ENCODE data around the gene ACVR2B.
A peak's percentile ranks its signal among the peaks of the same experiment; 100 is the strongest.
"Not testable (repeated sequence)": the region's sequence is repeated elsewhere in the genome, so short reads cannot be mapped to it uniquely, and the experiment has no call there.

Gene ACVR2B

GRCh38 chr3:38453075-38453912 lies at the start of gene ACVR2B:
Gene ACVR2B, plus strand, starts transcription at chr3:38453890. Its CDS starts 433 bp downstream, at chr3:38454323.
- peak; percentile 88 for DNase-seq

DNA sequence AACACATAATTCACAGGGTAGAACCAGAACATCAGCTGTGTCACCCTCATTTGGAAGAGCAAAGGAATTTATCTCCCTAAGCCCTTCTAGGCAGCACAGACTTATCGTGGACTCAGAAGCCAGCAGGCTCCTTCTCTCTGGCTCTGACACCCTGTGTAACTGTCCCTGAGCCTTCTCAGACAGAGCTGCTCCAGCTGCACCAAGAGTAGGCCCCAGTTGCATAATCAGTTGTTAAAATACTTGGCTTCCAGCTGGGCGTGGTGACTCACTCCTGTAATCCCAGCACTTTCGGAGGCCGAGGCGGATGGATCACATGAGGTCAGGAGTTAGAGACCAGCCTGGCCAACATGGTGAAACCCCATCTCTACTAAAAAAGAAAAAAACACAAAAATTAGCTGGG lies 49.4 kb upstream of the ACVR2B start:
- no peak for DNase-seq

GRCh38 chr3:38411591-38411990 lies 42.1 kb upstream of the ACVR2B start:
- no peak for DNase-seq

DNA sequence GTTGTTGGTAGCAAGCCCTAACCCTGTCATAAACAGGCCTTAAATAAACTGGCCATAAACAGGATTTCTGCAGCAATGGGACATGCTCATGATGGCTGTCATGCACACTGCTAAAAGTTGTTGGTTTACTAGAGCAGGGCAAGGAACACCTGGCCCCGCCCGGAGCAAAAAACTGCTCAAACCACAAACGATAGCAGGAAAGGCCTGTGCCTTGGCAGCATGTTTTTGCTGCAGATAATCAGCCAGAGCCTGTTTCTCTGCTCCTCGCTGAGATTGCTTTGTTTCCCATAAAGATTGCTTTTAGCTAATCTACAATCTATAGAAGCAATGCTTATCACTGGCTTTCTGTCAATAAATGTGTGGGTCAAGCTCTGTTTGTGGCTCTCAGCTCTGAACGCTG lies 32.9 kb upstream of the ACVR2B start:
- DNase-seq, result not testable (repeated sequence)

DNA sequence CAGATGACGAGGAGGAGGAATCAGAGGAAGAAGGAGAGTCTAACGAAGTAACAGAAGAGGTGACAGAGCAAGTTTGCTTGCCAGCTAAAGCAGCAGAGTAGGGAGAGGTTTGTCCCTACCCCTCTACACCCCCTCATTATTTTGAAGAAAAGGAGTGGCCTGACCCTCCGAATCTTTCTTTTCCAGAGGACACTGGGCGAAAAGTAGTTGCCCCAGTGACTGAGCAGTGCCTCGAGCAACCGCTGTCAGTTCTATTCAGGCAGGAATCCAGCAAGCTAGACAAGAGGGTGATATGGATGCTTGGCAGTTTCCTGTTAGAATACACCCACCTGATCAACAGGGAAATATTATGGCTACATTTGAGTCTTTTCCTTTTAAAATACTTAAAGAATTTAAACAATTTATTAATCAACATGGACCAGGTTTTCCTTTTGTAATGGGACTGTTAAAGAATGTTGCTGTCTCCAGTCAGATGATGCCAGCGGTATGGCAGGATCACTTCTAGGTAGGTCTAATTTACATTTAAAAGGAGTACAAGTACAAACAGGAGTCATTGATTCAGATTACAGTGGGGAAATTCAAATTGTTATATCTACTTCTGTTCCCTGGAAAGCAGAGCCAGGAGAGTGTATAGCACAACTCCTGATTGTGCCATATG lies 31.9 kb upstream of the ACVR2B start:
- no peak for DNase-seq

GRCh38 chr3:38426798-38427426 lies 26.8 kb upstream of the ACVR2B start:
- DNase-seq, result not testable (repeated sequence)

DNA sequence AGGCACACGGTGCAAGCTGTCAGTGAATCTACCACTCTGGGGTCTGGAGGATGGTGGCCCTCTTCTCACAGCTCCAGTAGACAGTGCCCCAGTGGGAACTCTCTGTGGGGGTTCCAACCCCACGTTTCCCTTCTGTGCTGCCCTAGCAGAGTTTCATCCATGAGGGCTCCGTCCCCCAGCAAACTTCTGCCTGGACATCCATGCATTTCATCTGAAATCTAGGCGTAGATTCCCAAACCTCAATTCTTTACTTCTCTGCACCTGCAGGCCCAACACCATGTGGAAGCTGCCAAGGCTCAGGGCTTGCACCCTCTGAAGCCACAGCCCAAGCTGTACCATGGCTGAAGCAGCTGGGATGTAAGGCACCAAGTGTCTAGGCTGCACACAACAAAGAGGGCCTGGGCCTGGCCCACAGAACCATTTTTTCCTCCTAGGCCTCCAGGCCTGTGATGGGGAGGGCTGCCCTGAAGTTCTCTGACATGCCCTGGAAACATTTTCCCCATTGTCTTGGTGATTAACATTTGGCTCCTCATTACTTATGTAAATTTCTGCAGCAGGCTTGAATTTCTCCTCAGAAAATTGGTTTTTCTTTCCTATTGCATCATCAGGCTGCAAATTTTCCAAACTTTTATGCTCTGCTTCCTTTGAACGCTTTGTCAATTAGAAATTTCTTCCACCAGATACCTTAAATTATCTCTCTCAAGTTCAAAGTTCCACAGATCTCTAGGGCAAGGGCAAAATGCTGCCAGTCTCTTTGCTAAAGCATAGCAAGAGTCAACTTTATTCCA lies 20.6 kb upstream of the ACVR2B start:
- DNase-seq, result not testable (repeated sequence)

GRCh38 chr3:38433661-38434060 lies 20.0 kb upstream of the ACVR2B start:
- not testable (repeated sequence) for DNase-seq

DNA sequence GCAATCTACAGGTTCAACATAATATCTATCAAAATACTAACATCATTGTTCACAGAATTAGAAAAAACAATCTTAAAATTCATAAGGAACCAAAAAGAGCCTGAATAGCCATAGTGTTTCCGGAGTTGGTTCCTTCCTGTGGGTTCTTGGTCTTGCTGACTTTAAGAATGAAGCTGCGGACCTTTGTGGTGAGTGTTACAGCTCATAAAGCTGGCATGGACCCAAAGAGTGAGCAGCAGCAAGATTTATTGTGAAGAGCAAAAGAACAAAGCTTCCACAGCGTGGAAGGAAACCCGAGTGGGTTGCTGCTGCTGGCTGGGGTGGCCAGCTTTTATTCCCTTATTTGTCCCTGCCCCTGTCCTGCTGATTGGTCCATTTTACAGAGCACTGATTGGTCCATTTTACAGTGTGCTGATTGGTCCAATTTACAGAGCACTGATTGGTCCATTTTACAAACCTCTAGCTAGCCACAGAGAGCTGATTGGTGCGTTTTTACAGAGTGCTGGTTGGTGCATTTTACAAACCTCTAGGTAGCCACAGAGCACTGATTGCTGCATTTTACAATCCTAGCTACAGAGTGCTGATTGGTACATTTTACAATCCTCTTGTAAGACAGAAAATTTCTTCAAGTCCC lies 15.1 kb upstream of the ACVR2B start:
- DNase-seq, result not testable (repeated sequence)

- DNase-seq, result not testable (repeated sequence)
These were observed 10.5 kb upstream of the ACVR2B start for GRCh38 chr3:38443205-38443604.

DNA sequence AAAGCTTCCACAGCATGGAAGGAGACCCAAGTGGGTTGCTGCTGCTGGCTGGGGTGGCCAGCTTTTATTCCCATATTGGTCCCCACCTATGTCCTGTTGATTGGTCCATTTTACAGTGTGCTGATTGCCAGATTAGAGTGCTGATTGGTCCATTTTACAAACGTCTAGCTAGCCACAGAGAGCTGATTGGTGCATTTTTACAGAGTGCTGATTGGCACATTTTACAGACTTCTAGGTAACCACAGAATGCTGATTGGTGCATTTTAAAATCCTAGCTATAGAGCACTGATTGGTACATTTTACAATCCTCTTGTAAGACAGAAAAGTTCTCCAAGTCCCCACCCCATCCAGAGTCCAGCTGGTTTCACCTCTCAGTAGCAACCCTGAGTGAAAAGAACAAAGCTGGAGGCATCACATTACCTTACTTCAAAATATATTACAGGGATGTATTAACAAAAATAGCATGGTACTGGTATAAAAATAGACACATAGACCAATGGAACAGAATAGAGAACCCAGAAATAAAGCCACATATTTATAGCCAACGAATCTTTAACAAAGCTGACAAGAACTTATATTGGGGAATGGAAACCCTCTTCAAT lies 7.5 kb upstream of the ACVR2B start:
- no peak for DNase-seq

GRCh38 chr3:38446812-38447211 lies 6.9 kb upstream of the ACVR2B start:
- DNase-seq, result no peak

- DNase-seq, result no peak
These were observed 2.8 kb upstream of the ACVR2B start for GRCh38 chr3:38450853-38451252.

- DNase-seq, result no peak
These were observed 155 bp downstream of the ACVR2B start for GRCh38 chr3:38453913-38454177.

GRCh38 chr3:38454178-38454883 lies 641 bp downstream of the ACVR2B start:
- peak; percentile 70 for DNase-seq

- peak; percentile 76 for DNase-seq
These were observed 1.4 kb downstream of the ACVR2B start for GRCh38 chr3:38454884-38455638.

- no peak for DNase-seq
These were observed 2.1 kb downstream of the ACVR2B start for GRCh38 chr3:38455639-38456430.

DNA sequence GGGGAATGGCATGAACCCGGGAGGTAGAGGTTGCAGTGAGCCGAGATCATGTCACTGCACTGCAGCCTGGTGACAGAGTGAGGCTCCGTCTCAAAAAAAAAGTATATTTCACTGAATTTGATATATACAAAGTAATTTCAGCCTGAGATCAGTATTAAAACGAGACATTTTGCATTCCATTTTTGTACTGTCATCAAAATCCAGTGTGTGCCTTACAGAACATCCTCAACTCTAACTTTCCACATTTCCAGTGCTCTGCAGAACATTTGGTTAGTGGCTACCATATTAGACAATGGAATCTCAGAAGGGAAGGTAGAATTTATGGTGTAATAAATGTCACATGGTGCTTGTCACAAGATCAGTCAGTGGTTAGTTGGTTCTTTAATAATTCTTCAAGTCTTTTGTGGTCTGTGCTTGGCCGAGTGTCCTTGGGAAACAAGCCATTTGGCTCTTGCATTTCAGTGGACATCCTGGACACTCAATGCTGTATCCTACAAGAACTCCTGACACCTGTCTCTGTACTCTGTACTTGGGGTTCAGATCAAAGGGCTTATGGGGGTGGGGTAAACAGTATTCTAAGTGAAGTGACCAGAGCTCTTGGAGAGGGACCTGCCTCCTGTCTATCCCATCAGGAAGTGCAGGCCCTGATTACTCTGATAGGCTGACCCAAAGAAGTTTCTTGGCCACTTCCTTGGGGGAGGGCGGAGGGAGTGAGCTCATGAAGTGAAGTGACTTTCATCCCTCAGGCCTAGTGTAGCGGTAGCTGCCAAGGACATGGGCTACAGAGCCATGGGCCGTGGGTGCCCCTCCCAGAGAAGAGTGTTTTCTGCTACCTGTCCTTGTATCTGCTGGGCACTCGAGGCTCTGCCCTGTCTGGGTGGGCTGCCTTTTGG lies 3.7 kb downstream of the ACVR2B start:
- DNase-seq, result no peak
